Measurements from ENCODE around the gene GRIN2A.

DNA sequence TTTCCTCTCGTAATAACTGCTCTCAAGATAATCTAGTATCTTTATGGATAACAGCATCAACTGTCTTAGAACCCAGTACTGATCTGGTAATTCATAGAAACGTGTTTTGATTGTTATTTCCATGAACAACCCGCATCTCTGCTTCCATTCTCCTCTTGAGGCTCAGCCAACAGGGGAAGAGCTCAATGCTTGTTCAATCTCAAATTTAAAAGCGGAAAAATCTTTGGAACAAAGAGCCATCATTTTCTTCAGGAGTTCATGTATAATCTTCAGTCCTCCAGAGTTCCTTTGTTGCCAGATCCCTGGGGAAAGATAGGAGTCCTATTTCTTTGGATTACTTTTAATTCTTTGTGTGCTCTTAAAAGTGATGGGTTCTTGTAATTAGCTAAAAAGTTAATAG, 319.9 kb downstream of the GRIN2A start:
- TF ChIP-seq, protein P1, sequence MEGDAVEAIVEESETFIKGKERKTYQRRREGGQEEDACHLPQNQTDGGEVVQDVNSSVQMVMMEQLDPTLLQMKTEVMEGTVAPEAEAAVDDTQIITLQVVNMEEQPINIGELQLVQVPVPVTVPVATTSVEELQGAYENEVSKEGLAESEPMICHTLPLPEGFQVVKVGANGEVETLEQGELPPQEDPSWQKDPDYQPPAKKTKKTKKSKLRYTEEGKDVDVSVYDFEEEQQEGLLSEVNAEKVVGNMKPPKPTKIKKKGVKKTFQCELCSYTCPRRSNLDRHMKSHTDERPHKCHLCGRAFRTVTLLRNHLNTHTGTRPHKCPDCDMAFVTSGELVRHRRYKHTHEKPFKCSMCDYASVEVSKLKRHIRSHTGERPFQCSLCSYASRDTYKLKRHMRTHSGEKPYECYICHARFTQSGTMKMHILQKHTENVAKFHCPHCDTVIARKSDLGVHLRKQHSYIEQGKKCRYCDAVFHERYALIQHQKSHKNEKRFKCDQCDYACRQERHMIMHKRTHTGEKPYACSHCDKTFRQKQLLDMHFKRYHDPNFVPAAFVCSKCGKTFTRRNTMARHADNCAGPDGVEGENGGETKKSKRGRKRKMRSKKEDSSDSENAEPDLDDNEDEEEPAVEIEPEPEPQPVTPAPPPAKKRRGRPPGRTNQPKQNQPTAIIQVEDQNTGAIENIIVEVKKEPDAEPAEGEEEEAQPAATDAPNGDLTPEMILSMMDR (IDR thresholded peaks at IDR 0.05) = no peak
- no peak for TF ChIP-seq POLR2A (IDR thresholded peaks at IDR 0.05)
